ENCODE data around the gene POP5. TPM values are rescaled to one million over a fixed set of nuclear protein-coding genes. Genes with fewer than 3 reads are reported as not detected.

The POP5 gene
- total RNA-seq, 1 donor from 2014 or later, result 49.2 TPM

DNA sequence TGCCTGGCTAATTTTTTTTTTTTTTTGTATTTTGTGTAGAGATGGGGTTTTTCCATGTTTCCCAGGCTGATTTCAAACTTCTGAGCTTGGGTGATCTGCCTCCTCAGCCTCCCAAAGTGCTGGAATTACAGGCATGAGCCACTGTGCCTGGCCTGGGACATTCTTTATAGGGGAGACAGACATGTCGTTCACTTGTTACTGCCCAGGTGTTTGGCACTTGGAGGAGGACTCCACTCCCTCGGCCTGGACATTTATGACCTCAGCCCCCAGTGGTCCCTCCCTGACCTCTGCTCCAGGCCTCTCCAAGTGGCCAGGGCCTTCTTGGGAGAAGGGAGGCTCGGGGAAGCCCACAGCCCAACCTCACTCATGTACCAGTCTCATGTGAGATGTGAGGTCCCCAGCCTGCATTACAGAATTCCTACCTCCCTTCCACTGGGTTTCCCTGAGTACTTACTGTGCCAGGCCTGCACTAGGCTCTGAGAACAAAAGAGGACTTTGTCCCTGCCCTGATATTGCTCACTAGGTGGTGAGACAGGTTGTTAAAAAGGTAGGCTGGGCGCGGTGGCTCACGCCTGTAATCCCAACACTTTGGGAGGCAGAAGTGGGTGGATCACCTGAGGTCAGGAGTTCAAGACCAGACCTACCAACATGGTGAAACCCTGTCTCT lies 9.7 kb upstream of the POP5 start:
- no peak for DNase-seq (ENCODE audit: low read depth)

DNA sequence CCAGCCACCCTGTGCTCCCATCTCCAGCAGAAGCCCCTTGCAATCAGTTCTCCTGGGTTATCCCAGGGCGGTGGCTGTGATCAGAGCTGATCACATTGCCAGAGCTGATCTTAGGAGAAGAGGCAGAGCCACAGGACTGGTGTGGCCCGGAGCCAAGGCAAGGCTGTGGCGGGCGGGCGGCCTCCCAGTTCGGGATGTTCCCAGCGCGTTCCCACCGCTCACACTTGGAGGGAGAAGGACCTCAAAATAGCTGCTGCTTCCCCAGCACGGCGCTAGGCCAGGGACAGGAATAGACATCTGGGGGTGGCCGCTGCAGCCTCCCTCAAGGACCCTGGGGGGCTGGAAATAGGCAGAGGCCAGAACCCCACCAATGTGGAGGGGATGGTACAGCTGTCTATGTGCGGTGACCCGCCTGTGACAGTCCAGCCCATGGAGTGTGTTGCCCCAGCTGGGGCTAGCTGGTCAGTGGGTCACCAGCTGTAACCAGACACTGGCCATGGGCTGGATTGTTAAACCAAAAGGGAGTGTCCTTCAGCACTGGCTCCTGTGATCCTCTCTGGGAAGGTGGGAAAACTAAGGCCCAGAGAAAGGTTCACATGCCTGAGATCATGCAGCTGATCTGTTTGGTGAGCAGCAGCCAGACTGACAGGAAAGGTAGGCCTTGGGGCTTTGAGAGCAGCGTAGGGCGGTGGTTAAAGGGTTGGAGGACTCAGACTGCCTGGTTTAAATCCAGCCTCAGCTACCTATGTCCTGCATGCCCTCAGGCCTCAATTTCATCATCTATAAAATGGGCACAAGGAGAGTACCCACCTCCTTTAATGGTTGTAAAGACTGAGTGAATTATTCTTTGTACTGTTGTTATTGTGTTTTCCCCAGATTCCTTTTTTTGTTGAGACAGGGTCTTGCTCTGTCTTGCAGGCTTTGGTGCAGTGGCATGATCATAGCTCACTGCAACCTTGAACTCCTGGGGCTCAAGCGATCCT lies 8.0 kb upstream of the POP5 start:
- DNase-seq (ENCODE audit: low read depth), result no peak

DNA sequence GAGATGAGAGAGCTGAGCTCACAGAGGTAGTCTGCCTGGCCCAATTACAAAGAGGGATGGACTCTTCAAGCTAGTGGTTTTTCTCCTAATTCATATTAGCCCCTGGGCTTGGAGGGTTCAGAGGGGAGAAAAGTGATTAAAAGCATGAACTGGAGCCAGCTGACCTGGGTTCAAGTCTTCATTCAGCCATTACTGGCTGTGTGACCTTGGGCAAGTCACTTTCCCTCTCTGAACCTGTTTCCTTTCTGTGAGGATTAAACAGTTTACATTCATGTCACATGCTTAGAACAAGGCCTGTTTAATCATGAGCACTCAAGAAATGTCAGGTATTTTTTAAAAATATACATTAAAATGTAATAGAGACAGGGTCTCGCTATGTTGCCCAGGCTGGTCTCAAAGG lies 7.2 kb upstream of the POP5 start:
- no peak for DNase-seq (ENCODE audit: low read depth)

DNA sequence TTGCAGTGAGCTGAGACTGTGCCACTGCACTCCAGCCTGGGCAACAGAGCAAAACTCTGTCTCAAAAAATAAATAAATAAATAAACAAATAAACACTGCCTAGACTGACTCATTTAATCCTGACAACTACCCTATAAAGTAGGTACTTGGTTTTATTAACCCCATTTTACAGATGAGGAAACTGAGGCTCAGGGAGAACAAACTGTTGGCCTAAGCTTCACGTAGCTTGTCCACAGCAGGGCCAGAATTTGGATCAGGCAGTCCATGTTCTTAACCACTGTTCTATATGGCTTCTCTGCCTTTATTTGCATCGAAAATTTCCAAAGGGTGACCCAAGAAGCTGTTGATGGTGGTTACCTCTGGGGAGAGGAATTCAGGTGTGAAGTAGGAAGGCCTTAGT lies 5.7 kb upstream of the POP5 start:
- no peak for DNase-seq (ENCODE audit: low read depth)

DNA sequence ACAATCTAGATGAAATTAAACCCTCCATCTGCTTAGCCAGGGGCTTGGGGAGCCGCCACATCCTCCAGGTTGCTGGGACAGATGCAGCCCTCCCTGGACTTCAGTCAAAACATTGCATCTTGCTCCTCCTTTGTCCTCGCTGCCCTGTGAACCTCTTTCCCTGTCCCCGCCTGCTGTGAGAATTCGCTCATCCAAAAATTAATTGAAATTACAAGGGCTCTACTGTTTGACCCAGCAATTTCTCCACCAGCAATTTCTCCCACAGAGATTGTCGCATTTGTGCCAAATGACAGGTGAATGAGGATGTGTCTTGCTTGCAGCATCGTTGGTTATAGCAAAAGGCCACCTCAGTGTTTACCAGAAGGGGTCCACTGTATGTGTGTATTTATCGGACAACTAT lies 5.0 kb upstream of the POP5 start:
- no peak for DNase-seq (ENCODE audit: low read depth)

DNA sequence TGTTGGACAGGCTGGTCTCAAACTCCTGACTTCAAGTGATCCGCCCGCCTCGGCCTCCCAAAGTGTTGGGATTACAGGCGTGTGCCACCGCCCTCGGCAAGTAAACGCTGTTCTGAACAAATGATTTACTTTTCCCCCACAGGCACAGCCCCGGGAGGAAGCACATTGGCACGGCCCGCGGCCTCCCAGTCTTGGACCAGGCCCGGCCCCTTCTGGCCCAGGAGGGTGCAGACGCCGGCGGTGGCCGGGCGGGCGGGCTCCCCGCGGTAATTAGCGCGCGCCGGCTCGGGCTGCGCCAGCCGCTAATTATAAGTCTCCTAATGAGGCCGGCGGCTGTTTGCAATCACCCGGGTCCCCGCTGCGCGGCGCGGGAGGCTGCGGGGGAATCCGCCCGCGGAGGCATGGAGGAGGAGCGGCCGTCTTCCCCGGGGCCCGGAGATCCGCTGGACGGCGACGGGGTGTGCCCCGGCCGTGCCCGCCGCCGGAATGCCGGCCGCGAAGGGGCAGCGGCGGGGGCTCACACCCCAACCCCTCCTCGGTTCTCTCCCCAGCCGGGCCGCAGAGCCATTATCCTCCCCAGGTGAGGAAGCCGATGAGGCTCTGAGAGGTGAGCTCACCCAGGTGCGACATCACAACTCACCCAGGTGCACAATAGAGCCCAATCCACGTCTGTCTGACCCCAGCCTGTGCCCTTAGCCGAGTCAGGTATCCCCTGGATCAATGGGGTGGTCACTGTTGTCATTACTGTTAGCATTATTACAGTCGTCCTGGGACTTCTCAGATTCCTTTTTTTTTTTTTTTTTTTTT lies 3.3 kb upstream of the POP5 start:
- DNase-seq (ENCODE audit: low read depth), result no peak

DNA sequence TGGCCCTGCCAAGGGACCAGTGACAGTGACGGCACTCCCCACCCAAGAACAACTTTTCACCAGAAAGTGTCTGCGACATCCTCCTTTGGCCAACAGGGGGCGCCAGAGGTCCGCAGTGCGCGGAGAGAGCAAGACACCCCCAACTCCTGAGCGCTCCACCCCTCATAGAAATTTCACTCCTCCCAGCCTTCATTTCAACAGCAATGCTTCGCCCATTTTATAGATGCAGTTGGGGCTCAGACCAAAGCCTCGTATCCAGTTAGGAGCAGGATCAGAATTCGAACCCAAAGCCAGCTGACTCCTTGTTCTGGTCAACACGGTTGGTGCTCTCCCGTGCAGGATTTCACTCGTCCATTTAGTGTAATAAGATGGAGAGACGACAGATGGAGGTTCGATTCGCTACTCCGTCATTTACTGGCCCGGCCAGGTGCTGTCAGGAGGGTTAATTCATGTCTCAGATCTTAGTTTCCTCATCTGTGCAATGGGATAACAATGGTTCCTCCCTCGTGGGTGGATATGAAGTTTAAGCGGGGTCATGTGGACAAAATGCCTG lies 2.4 kb upstream of the POP5 start:
- no peak for DNase-seq (ENCODE audit: low read depth)

DNA sequence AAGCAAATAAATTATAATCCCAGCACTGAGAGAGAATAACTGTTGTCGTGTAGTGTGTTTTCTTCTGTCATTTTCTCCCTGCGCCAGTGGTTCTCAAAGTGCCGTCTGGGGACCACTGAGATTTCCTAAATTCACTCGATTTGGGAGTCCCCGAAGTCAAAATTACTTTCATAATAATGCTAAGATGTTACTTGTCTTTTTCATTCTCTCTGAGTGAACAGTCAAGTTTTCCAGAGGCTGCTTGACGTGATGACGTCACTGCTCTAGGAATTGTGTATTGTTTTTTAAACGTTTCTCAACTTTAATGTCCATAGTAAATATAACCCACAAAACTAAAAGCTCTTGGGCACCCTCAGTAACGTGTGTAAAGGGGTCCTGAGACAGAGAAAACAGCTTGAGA lies 796 bp upstream of the POP5 start:
- DNase-seq (ENCODE audit: low read depth), result no peak

DNA sequence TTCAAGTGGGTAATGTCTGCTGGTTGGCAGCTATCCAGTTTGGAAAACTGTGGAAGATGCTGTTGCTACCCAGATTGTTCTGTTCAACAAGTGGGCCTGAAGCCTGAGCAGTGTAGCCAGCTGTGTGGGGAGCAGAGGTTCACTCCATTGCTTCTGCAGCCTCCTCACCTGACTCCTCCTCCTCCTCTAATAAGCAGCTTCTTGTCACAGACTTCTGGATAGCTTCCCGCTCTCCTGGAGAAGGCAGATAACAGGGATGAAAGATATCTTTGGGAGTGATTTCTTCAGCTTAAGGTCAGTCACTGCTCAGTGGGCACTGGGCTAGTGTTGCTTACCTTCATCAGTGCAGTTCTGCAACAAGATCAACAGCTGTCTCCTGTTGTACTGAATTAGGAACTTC lies 2.0 kb downstream of the POP5 start:
- no peak for DNase-seq (ENCODE audit: low read depth)

DNA sequence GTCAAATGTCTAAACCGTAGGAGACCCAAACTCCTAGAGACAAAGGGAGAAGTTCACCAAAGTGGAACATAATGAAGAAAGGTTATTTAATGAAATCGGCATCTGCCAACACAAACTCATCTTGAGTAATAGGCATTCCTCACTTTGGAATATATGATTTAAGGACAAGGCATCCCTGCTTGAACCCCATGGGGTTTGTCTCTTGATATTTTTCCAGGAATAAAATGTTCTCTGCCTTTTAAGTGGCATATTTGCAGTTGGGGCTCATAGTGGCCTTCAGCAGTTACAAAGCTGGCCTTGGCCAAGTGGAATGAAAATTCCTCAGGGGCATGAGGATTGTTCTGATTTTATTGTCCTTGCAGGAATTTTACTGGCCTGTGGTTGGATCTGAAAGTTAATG lies 7.1 kb downstream of the POP5 start:
- DNase-seq (ENCODE audit: low read depth), result no peak

DNA sequence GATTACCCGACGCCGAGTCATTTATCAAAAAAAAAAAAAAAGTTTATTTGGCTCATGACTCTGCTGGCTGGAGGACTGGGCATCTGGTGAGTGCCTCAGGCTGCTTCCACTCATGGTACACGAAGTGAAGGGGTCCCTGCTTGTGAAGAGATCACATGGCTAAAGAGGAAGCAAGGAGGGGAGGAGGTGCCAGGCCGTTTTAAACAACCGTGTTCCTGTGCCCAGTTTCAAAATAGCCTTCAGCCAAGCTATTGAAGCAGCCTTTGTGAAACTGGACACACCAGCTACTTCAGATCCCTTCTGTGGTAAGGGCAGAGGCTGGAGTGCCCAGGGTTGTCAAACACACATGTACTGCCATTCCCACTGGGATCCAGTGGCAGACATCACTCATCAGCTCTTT lies 7.6 kb downstream of the POP5 start:
- no peak for DNase-seq (ENCODE audit: low read depth)

DNA sequence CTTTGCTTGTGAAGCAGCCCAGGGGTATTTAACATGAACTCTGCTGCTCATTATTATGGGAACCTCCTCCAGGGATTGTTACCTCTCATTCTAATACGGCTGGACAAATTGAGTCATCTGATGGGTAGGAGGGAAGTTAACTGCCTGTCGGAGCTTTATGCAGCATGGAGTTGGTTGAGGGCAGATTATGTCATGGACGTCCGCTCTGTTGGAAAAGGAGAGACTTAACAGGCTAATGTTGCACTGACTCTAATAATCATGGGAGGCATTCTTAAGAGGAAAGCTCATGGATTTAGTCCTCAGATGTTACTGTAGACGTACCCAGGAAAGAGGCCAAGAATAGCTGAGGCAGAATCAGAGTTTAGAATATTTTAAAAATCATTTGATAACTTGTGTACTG lies 9.9 kb downstream of the POP5 start:
- no peak for DNase-seq (ENCODE audit: low read depth)

DNA sequence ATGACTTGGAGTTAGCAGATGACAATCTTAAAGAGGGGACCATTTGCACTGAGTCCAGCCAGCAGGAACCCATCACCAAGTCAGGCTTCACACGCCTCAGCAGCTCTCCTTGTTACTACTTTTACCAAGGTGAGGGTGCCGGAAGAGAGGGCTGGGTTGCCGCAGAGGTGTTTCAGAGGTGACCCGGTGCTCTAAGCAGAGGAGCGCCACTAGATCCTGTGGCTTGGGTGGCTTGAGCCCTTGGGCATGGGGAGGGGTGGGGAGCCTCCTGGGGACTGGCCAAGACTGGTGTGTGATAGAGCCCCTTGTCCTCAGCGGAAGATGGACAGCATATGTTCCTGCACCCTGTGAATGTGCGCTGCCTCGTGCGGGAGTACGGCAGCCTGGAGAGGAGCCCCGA lies 17.7 kb downstream of the POP5 start:
- DNase-seq (ENCODE audit: low read depth), result no peak

DNA sequence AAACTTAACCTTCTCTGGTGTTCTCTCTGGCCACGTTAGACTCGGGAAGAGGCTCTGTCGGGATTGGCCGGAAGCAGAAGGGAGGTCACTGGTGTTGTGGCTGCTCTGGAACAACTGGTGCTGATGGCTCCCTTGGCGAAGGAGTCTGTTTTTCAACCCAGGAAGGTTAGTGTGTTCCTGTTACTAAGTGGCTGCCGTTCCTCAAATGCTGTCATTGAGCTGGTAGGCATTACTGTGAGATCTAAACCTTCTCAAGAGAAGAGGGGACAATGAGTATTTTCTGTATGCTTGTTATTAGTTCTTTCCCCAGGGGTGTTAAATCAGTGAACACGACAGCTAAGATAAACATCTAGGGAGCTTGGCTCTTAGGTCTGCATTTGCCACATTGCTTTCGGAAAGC lies 18.3 kb downstream of the POP5 start:
- DNase-seq (ENCODE audit: low read depth), result no peak

DNA sequence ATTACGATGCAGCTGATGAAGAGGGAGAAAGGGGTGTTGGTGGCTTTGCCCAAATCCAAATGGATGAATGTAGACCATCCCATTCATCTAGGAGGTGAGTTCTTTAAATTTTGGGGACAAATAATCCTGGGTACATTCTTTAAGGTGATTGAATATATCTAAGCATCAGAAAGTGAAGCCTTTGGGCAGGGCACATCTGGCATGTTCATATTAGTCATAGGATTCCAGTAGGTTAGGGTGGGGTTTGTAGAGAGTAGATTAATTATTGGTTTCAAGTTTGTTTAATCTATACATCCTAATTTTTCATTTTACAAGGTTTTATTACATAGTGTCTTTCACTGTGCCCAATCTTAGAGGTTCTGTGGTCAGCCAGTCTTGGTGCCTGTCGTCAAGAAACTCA lies 23.6 kb downstream of the POP5 start:
- DNase-seq (ENCODE audit: low read depth), result no peak

DNA sequence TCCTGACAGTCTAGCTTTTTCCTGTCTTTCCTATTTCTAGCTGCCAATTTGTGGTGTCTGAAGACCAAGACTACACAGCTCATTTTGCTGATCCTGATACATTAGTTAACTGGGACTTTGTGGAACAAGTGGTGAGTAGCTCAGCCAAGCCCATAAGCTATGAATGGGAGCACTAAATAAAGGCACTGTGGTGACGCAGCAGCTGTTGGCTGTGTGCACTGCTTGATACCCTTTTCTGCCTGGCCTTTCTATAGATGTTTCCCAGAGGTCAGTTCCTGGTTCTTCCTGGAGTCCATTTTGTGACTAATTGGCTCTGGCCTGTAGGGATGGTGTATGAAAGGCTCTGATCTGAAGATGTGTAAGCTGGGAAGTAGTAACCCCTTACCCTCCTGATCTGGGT lies 26.5 kb downstream of the POP5 start:
- no peak for DNase-seq (ENCODE audit: low read depth)

DNA sequence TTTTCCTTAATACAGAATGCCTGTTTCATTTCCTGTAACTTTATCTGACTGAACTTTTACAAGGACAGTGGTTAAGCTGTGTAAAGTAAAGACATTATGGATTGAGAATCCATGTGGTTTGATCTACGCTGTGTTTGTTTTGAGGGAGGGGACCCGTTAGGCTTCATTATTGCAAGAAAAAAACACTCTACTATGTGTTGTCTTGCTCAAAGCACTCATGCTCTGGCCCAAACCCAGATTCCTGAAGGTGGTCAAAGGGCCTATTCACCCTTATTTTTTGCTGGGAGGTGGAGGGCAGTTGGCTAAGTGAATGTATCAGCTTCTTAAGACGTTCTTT lies 35.2 kb downstream of the POP5 start:
- DNase-seq (ENCODE audit: low read depth), result no peak

DNA sequence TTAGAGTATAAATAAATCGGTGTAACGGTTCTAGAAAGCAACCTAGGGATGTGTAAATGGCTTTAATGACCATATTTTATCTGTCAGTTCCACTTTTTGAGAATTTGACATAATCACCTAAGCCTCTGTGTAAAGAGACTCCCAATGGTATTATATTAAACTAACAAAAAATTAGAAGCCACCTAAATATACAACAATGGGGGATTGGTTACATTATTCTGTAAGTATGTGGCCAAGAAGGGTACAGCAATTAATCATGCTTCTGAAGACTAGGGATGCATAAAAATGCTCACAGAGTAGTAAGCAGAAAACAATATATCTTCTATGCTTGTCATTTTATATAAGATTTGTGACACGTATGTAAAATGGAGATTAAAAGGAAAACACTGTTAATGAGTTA lies 36.5 kb downstream of the POP5 start:
- no peak for DNase-seq (ENCODE audit: low read depth)

DNA sequence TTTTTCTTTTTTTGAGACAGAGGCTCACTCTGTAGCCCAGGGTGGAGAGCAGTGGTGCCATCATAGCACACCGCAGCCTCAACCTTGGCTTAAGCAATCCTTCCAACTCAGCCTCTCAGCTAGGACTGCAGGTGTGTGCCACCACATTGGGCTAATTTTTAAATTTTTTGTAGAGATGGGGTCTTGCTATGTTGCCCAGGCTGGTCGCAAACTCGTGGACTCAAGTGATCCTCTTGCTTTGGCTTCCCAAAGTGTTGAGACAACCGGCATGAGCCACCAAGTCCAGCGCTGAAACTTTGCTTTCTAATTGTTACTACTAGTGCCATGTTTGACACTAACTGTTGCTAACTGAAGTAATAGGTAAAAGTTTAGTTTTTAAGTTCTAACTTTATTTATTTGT lies 39.0 kb downstream of the POP5 start:
- no peak for DNase-seq (ENCODE audit: low read depth)

DNA sequence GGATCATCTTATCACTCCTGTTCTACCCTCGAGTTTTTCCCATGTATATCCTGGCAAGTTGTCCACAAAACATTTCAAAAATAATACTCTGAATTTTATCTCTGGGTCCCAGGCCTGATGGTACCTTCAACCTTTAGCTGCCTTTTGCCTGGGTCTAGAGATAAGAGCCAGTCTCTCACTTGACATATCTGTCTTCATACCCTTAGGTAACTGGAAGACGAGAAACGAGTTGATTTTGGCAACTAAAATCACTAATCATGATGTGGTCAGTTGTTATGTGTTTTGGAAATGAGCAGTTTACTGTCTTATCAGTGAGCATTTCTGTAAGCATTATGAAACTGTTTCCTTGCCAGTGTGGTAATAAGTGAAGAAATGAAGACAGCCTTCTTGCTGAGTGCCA lies 40.8 kb downstream of the POP5 start:
- no peak for DNase-seq (ENCODE audit: low read depth)

DNA sequence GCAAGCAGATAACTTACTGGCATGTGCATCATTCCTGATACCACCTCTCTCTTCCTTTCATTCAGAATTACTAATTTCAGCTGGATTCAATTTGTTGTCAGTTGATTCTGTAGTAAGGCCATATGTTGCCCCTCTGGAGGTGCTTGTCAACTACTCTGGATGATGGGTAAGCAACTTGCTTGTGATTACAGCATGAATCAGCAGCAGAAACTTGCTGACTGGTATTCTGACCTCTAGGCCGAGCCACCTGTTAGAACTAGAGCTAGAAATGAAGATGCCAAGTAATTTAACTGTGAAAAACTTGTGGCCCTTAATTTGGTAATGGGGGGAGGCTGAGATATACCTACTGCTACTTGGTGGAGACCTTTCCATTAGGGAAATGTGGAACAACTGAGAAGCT lies 41.9 kb downstream of the POP5 start:
- peak; percentile 68 for DNase-seq (ENCODE audit: low read depth)

All from renal cortical epithelial cell (primary cell).